Tibial nerve (tissue), 3 donors: Measurements from ENCODE around the gene TANC1.

Experiments
- CTCF ChIP-seq, 5 experiments: fragments of 200-600 bp in 3 of 5; fragments of 450-650 bp in 2 of 5; sonication (generic) in 3 of 5; IDR thresholded peaks; one replicate each; pipeline ENCODE4 v1.5.1; 2016 to 2019; ENCODE audit warnings: antibody characterized with exemption in 5 of 5, mild to moderate bottlenecking in 3 of 5, moderate library complexity in 2 of 5
- POLR2A ChIP-seq, 2 donors: fragments of 450-650 bp; IDR thresholded peaks; one replicate each; pipeline ENCODE4 v1.6.1; 2017; ENCODE audit warnings: antibody characterized with exemption in 2 of 2, mild to moderate bottlenecking in 2 of 2, moderate library complexity in 2 of 2

GRCh38 chr2:159163930-159164329 is 195.5 kb downstream of the TANC1 start:
- TF ChIP-seq POLR2A (IDR thresholded peaks at IDR 0.05), result no peak
- no peak for TF ChIP-seq CTCF (IDR thresholded peaks at IDR 0.05)
